GM18498 (cell line): Measurements from ENCODE around the gene NEK6.

Source experiments
- ATAC-seq: cut with Tn5 transposase; IDR thresholded peaks from one replicate; pipeline ENCODE4 v1.9.1; 2021; ENCODE audit warnings: mild to moderate bottlenecking, moderate library complexity; ENCODE audit not compliant: unreplicated experiment

NEK6 gene

DNA sequence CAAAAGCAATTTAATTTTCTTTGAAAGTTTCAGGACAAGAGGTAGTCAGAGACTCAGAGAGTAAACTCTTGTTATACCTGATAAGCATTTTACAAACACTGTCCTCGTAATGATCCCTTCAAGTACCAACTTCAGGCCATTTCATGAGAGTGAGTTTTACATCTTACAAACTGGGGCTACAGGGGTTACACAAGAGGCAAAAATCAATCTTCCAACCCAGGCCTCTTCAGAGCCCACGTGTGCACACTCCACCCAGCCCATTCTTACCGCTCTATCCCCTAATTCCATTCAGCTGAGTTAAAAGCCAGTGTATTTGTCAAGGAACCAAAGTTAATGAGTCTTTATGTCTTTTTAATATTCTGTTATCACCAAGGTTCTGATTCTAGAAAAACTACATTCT, 110.9 kb downstream of the NEK6 start:
- no peak for ATAC-seq

DNA sequence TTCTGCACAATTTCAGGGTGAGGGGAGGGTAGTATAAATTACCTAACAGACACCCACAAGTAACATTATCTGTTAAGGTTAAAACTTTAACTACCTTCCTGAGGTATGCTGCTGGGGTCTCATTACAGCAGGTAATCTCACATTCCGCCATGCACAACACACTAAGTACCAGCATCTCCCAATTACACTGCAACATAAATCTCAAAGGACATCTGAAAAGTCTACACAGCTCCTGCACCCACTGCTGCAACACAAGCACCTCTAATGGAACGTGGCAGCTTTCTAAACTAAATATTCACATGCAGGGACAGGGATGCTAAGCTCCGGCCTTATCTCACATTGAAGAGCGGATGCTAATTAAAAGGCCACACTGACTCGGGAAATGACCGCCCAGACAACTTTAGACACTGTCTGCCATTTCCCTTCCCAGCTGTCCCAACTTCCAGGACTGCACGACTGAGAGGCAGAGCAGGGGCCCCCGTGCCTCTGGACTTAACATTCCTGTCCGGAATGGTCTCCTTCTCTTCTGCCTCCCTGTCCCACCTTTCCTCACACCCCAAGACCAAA, 111.6 kb downstream of the NEK6 start:
- ATAC-seq, result no peak

DNA sequence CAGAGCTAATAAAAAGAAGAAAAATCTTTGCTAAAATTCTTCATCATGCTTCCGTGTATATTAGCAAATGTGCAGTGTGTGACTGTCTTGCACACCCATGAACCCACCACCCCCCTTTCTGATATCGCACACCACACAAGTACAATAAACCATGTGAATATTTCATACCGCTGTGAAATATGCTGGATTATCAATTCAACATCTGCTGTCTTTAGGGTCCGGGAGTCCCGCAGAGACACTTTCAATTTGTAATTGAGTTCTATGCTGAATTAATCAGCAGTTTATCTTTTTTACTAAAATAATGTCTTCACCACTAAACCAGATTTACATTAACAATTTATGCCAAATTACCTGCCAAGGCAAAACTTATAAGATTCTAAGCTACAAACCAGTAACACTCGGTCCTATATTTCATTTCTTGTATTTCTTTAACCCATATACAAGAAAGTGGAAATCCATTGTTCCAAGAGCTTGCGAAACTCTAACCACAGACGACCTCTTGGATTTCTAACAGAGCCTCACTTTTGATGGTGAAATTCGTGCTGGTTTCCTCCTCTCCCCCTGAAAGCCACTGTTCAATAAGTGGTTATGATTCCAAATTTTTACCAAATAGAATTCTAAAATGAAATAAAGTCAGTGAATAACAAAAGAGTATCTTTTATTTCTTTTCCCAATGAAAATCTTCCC, 113.3 kb downstream of the NEK6 start:
- no peak for ATAC-seq

DNA sequence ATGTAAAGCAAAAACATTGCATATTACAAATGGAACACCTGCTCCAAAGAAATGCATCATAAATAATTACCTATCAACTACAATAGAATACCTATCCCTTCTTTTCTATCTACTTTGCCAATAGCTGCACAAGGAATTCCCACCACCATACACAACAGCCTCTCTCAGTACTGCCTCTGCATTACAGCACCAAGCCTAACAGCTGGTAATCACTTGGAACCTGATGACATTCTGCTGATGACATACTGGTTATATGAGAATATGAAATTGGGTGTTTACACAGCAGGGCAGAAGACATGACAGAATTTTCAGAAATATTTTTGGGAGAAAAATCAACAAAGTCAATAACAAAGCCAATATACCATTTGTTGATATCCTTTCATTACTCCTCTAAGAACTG, 114.3 kb downstream of the NEK6 start:
- ATAC-seq, result no peak

DNA sequence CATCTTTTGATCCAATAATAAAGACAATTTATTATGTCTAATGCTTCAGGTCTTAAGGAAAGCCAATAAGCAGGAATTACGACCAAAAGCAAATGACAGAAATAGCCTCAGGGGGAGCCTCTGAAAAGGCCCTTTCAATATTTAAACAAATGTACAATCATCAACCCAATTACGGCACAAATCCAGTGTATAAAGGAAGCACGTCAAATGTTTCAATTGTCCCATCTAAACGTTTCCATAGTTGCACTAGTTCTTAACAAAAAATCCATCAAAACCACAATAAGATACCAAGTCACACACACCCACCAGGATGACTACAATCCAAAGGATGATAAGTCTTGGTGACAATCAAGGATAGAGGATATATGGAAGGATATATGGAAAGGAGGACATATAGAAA, 115.6 kb downstream of the NEK6 start:
- no peak for ATAC-seq

DNA sequence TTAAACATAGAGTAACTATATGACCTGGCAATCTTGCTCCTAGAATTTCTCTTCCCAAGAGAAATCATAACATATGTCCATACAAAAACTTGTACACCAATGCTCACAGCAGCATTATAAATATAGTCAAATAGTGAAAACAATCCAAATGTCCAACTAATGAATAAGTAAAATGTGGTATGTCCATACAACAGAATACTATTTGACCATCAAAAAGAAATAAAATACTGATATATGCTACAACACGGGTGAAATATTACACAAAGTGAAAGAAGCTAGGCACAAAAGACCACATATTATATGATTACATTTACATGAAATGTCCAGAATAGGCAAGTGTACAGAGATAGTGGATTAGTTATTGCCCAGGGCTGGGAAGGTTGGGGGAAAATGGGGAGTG, 116.1 kb downstream of the NEK6 start:
- ATAC-seq, result no peak

DNA sequence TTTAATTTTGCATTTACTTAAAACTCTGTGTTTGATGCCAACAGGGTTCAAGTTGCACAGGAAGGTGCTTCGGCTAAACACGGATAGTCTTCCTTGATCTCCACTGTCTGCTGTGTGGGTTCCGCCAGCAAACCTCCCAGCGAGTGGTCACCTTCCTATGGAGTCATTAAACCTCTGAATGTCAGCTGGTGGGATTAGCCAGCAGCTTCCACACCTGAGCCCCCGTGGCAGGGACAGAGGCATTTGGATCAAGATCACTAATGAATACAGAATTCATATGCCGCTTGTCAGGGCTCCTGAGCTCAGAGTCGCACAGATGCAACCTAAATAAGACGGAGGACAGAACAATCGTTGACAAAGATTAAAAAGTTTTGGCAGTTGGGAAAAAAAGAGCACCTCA, 118.0 kb downstream of the NEK6 start:
- no peak for ATAC-seq

DNA sequence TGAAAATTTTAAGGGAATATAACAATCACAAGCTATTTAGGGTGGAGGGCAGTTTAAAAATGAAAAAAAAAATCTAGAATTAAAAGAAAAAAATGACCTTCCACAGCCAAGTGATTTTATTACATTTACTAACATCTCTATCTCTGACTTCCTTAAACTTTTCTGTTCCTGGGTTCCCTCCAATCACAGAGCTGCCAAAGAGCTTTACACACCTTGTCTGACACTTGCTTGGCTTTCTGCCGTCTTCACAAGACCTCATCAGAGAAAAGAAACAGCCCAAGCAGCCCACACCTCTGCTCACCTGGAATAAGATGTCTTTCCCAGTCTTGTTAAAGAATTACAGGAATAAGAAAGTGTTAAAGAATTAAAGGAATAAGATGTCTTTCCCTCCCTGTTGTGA, 118.6 kb downstream of the NEK6 start:
- no peak for ATAC-seq

DNA sequence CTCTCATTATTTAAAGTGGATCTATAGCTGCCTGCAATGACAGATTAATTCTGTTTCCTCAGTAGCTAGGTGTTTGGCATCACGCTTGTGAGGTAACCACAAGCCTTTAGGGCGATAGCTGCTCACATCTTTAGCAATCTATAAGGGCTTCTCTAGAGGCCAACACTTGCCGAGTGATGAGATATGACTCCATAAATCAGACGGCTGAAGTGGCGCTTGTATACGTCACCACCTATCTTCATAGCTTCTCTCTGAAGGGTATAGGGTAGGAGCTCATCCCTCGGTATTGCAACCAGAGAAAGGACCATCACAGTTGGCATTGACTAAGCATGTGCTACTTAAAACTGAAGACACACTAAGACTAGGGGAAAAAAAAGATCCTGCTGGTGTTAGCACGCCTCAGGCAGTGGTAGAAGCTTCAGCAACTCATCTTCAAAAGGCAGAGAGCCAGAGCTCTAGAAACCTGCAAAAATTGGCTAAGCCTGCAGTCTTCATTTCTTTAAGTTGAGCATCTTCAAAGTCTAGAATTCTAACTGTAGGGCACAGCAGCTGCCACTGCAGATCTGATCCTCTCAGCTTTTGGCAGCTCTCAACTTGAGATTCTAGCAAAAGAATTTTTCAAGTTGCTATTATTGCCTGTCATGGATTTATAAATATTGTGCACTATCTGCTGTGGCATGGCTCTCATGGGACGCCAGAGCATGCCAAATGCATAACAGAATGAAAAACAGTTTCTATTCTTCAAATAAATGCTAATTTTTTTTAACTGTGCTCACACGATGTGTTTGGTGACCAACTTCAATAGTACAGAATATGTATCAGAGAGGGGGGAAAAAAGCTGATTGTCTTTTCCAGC, 120.0 kb downstream of the NEK6 start:
- ATAC-seq, result no peak

DNA sequence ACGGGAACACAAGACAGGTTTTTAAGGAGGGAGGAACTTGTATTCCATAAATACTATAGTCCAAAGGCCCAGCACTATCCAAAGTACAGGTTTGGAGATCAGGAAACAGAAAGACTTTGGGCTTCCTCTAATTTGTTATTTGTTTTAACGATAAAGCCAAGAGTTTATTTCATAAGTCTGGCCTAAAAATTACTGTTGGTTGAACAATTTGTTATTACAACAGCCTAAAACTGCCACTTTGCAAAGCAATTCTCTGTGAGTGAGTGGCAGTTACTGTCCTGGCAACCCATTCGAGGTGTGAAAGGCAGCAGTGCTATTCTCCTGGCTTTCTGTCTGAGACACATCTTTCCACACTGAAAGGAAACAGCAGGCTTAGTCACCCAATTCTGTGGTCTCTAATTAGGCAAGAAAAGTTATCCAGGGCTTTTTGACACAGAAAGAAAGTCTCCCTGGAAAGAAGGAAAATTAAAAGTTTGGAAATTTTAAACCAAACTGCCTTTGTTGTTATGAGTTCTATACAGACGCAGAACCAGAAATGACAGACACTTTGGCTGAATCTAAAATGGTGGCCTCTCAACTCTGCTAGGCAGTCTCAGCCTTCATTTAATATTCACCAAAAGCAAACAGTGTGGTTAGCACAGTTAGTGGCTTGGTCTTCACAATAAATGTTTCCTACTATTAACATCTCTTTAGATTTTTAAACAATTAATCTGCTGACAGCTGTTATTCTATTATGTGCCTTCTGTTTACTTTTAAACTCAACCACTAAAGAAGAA, 123.6 kb downstream of the NEK6 start:
- ATAC-seq, result no peak

DNA sequence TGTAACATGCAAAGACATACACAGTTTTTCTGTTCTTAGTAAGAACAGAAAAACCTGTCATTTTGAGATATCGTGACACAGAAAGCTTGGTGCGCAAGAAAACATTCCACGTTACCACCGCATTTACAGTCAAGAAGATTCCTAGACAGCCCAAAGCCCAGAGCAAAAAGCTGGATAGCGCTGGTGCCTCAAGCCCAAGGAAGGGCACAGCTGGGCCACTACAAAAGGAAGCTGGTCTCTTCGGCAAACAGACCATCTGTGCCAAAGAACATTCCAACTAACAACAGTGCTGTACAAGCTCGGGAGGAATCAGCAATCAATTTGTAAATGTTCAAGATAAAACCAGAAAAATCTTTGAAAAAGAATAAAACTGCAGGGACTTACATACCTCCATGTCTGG, 126.5 kb downstream of the NEK6 start:
- no peak for ATAC-seq

DNA sequence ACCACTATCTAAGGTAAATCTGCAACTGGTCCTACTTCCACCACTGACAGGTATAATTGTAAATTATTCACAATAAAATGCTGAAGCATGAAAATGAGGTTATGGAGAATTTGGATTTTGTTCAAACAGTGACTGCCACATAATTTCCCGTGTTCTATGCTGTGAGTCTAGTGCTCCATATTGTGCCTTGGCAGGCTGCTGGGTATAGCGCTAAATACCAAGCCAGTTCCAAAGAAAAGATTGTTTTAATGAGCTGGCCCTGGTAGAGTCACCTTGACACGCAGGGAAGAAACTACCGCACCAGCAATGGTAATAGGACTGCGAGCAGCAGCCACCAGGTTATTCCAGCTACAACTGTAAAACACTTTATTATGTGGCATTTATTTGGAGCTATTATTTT, 127.1 kb downstream of the NEK6 start:
- no peak for ATAC-seq

DNA sequence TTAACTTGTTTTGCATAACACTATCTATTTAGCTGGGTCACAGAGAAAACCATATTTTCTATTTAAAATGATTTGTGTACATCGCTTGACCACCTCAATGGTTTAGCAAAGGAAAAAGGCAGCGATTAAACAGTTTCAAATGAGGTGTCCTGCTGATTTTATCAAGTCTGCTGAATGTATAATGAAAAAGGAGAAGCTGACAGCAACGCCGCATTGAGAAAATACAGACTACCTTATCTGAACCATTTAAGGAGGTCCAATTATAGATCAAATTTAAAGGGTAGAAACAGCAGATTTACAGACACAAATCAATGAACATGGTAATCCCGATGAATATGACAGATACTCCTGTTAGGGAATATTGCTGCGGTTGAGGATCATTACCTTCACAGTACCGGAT, 127.9 kb downstream of the NEK6 start:
- ATAC-seq, result no peak

DNA sequence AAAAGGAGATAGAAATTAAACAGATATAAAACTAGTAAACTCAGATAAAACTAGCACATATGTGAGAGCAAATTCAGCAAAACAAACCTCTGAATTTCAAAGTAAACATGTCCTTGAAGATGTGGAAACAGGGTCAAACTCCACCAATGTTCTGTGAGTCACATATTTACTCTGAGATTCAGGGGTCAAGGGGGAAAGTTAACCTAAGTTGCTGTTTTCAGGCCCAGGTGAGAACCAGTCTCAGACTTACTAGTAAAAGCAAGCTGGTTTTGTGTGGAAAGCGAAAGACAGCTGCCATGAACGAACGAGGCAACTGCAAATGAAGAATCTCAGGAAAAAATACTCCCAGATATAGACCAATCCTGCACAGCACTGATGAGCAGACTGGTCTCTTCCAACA, 128.5 kb downstream of the NEK6 start:
- ATAC-seq, result no peak

DNA sequence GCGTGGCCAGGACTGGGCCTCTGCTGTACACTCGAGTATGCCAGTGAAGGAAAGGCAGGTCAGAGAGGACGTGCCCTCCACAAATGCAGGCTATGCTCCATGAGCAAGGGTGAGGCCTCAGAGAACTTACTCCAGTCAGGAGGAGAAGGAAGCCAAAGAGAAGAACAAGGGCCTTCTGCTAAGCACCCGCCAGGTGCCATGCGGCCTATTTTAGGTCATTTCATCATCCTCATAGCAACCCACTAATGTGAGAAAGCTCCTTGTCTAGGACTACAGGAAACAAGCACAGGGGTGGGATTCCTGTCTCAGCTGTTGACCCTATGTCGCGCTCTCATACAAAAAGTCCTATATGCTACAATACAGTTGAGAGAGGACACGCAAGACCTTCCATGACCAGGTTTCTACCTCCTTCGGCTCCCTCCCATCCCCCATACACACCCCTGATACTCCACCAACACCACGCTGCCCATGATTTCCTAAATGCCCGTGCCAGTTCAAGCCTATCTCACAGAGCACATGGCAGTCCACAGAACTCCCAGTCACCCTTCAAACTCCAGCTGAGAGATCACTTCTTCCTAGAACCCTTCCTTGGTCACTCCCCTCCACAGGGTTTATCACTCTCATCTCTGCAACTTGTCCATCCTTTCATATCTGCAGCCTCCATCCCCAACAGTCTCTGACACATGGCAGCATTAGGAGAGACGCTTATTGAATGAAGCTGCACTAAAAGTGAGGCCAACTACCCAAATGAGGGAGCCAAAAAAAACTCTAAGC, 130.7 kb downstream of the NEK6 start:
- no peak for ATAC-seq

DNA sequence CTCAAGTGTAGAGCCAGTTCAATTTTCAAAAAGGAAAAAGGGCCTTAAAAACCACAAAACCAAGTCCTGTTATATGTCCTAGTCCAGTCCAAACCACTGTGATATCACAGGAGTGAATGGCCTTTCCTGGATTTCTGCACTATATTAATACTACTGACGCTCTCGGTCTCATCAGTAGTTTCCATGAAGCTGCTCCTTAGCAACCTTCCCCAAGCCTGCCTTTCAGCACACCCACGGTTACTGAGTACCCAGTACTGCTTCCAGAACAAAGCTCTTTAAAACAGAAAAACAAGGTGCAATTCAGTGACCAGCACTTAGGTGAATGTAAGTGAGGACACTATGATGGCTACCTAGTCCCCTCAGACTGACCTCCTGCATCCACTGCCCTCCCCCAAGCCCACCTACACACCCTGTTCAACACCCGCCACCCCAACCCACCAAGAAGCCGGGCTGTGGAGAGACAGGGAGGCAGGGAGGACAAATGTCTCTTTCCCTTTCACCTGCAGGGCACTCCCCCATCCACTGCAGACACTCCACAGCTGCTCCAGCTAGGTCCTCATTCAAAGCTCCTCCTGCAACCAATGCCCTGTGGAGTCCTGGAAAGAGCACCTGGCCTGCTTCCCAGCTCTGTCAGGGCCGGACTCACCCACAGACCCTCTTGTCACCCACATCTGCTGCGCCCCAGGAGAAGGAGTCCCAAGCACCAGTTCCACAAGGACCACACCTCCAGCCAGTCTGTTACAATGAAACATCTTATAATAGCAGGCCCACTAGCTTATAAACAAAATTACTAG, 131.6 kb downstream of the NEK6 start:
- ATAC-seq, result no peak

DNA sequence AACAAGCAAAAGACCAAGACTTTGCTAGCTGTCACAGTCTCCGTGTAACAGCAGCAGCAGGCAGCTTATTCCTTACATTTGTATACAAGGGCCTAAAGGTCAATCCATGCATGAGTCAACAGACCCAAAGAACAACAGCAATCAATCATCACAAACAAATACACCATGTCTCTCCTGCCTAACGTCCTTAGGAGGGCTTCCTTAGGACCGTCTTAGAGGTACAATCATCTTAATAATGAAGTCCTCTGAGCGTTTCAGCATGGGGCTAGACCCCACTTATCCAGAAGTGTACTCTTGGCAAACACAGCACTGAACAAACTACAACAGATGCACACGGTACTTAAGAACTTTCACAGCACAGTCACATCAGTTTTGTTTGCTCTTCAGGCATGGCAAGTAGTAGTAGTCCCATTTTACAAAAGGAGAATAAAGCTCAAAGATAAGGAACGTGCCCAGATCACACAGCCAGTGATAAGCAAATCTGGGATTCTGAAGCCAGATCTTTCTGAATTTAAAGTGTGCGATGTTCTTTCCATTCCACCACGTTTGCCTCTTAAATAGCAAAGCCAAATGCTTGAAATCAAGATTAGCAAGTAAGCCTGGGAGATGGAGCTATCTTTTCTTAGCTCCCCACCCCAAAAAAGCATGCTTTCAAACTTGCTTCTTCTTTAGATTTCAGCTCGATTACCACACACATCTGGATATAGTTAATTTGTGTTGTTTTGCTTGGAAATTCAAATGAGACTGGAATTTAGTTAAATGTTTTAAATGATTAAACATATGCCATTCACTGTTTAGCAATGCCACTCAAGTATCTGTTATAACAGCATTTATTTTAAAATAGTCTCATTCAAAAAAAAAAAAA, 133.3 kb downstream of the NEK6 start:
- ATAC-seq, result no peak

DNA sequence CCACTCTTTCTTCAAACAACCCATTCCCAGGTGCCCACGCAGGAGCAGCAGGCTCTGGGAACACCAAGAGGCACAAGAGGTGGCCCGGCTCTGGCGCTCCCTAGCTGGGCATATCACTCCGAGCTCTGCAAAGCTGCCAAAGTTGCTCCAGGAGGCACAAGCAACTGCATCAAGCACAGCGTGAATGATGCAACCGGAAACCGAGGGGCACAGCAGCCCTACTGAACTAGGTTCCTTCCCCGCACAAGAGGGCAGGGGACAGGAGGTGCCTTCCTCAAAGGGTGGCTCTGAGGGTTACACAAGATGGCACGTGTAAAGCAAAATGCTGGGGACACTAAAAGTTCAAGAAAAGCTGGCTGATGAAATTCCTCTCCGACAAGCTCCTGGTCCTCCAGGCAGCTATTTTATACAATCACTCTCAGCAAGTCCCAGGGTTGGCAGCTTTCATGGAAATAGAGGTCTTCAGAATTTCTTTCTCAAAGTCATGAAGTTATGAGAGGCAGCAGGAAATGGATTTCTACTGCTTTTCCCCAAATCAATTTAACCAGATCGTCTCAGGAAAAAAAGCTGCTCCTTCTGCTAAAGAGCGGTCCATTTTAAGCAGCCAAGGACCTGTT, 134.6 kb downstream of the NEK6 start:
- no peak for ATAC-seq
